ENCODE results near the gene WFDC12. TPM values are rescaled to one million over a fixed set of nuclear protein-coding genes. Genes with fewer than 3 reads are reported as not detected.

Gene WFDC12
- total and polyA plus RNA-seq, 2 donors (not counting 1 experiment from before 2014, with no cell fraction given): not detected

DNA sequence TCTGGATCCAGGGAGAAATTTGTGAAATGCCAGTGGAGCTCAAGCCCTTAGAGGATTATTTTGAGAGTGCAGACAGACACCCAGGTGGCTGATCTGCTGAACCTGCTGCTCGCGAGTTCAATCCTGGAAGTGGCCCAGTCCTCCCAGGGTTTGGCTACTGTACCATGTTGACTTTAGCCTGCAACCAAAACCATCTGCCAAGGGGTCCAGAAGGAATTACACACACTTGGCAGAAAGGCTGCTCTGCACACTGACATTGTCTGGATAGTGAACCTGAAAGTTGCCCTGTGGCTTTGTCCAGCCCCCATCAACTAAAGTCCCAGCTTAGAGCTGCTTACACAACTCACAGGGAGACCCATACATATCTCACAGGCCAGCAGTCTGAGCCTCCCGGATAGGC lies 28.9 kb upstream of the WFDC12 start:
- CTCF ChIA-PET: no interaction called here
- Mint-ChIP-seq H3K9me3 (ENCODE audit: insufficient read depth) (peaks cover 8% of the 10 kb centered on the region), H3K4me3 (no peak overlapping the region), H3K4me1 (peaks cover 15% of the 10 kb centered on the region), H3K27ac (no peak overlapping the region), H3K27me3 (peaks cover 22% of the 10 kb centered on the region)
- Histone ChIP-seq H3K9me3 (ENCODE audit: control extremely low read depth in 1 of 3, control insufficient read depth in 2 of 3, insufficient read depth in 1 of 3, low read length in 2 of 3) (peaks cover 0 to 10% (median 2%) of the 10 kb centered on the region in 3 donors), H3K4me2 (replicated peaks; ENCODE audit: low read depth, low read length, poor library complexity, severe bottlenecking) (no peak overlapping the region), H3K79me2 (ENCODE audit: control insufficient read depth, insufficient read depth, low read length) (no peaks in the 10 kb centered on the region), H2AFZ (ENCODE audit: insufficient read depth, low read depth, low read length, poor library complexity, severe bottlenecking) (no peak overlapping the region), H3K4me1 (ENCODE audit: control insufficient read depth in 2 of 2, insufficient read depth in 2 of 2, low read length in 2 of 2) (peaks cover 0 to 11% of the 10 kb centered on the region in 2 donors), H3K27me3 (replicated peaks in 1 of 4; ENCODE audit: control extremely low read depth in 1 of 4, control insufficient read depth in 3 of 4, insufficient read depth in 4 of 4, low read length in 3 of 4) (peaks cover 0 to 9% (median 0%) of the 10 kb centered on the region in 4 experiments), H4K20me1 (ENCODE audit: control insufficient read depth, insufficient read depth, low read length, poor library complexity, severe bottlenecking) (no peaks in the 10 kb centered on the region), H3K9ac (ENCODE audit: low read length) (no peak overlapping the region), H3K27ac (ENCODE audit: low read length in 2 of 2) (no peak overlapping the region), H3K4me3 (ENCODE audit: control extremely low read depth in 1 of 5, extremely low read depth in 1 of 5, insufficient read depth in 1 of 5, low read depth in 2 of 5, low read length in 4 of 5) (no peak overlapping the region), H3K36me3 (replicated peaks in 1 of 2; ENCODE audit: control extremely low read depth in 1 of 2, control insufficient read depth in 1 of 2, extremely low read depth in 1 of 2, insufficient read depth in 2 of 2, low read length in 1 of 2) (no peaks in the 10 kb centered on the region)
- no peak for DNase-seq
- intact Hi-C loops (cut with micrococcal nuclease): no loop called here
- WGBS (ENCODE audit: insufficient coverage): 89% methylated on average over 3 of the region's 3 CpGs
- POLR2A ChIA-PET: no interaction called here
- no peak for ATAC-seq (ENCODE audit: low read depth)
- TF ChIP-seq, protein P1, sequence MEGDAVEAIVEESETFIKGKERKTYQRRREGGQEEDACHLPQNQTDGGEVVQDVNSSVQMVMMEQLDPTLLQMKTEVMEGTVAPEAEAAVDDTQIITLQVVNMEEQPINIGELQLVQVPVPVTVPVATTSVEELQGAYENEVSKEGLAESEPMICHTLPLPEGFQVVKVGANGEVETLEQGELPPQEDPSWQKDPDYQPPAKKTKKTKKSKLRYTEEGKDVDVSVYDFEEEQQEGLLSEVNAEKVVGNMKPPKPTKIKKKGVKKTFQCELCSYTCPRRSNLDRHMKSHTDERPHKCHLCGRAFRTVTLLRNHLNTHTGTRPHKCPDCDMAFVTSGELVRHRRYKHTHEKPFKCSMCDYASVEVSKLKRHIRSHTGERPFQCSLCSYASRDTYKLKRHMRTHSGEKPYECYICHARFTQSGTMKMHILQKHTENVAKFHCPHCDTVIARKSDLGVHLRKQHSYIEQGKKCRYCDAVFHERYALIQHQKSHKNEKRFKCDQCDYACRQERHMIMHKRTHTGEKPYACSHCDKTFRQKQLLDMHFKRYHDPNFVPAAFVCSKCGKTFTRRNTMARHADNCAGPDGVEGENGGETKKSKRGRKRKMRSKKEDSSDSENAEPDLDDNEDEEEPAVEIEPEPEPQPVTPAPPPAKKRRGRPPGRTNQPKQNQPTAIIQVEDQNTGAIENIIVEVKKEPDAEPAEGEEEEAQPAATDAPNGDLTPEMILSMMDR (IDR thresholded peaks at IDR 0.05): no peak

DNA sequence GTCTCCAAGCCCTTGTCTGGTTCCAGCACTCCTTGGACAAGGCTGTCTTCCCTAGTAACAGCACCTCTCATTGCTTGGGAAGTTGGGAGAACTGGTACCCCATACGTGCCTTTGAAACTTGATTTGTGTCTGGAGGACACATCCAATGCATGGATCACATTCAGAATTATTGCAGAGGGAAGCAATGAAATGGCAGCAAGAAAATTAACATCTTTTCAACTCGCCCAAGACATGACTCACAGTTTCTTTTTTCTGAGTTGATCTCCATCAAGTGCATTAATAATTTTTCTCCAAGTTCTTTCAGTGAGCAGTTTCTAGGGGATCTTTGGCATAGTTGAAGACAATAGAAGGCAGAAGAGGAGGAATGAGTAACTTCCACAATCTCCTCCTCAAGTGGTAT lies 28.1 kb upstream of the WFDC12 start:
- no peak for ATAC-seq (ENCODE audit: low read depth)
- CTCF ChIA-PET: no interaction called here

More for the DNA sequence above, 28.1 kb upstream of the WFDC12 start:
- Histone ChIP-seq H3K4me3 (ENCODE audit: control extremely low read depth in 1 of 5, extremely low read depth in 1 of 5, insufficient read depth in 1 of 5, low read depth in 2 of 5, low read length in 4 of 5) (no peak overlapping the region), H3K9me3 (ENCODE audit: control extremely low read depth in 1 of 3, control insufficient read depth in 2 of 3, insufficient read depth in 1 of 3, low read length in 2 of 3) (peaks cover 0 to 8% (median 0%) of the 10 kb centered on the region in 3 donors), H3K4me1 (ENCODE audit: control insufficient read depth in 2 of 2, insufficient read depth in 2 of 2, low read length in 2 of 2) (peaks cover 0 to 11% of the 10 kb centered on the region in 2 donors), H3K4me2 (replicated peaks; ENCODE audit: low read depth, low read length, poor library complexity, severe bottlenecking) (no peak overlapping the region), H3K27ac (ENCODE audit: low read length in 2 of 2) (no peak overlapping the region), H3K9ac (ENCODE audit: low read length) (no peak overlapping the region), H4K20me1 (ENCODE audit: control insufficient read depth, insufficient read depth, low read length, poor library complexity, severe bottlenecking) (no peaks in the 10 kb centered on the region), H3K27me3 (replicated peaks in 1 of 4; ENCODE audit: control extremely low read depth in 1 of 4, control insufficient read depth in 3 of 4, insufficient read depth in 4 of 4, low read length in 3 of 4) (peaks cover 0 to 8% (median 1%) of the 10 kb centered on the region in 4 experiments), H2AFZ (ENCODE audit: insufficient read depth, low read depth, low read length, poor library complexity, severe bottlenecking) (no peak overlapping the region), H3K79me2 (ENCODE audit: control insufficient read depth, insufficient read depth, low read length) (no peaks in the 10 kb centered on the region), H3K36me3 (replicated peaks in 1 of 2; ENCODE audit: control extremely low read depth in 1 of 2, control insufficient read depth in 1 of 2, extremely low read depth in 1 of 2, insufficient read depth in 2 of 2, low read length in 1 of 2) (no peaks in the 10 kb centered on the region)
- peaks cover 26% of the 10 kb centered on the region for H3K27me3 Mint-ChIP-seq
- no peak overlapping the region for H3K4me3 Mint-ChIP-seq
- POLR2A ChIA-PET: no interaction called here
- intact Hi-C loops (cut with micrococcal nuclease): no loop called here
- DNase-seq: no peak
- peaks cover 8% of the 10 kb centered on the region for H3K9me3 Mint-ChIP-seq (ENCODE audit: insufficient read depth)
- TF ChIP-seq EZH2 (IDR thresholded peaks at IDR 0.05; ENCODE audit: borderline replicate concordance, insufficient read depth, low read depth, low read length, poor library complexity, severe bottlenecking): no peak
- TF ChIP-seq, protein P1 (IDR thresholded peaks at IDR 0.05): no peak
- no peak overlapping the region for H3K27ac Mint-ChIP-seq
- 57% methylated on average over 1 of the region's 2 CpGs for WGBS (ENCODE audit: insufficient coverage)
- H3K4me1 Mint-ChIP-seq: peaks cover 15% of the 10 kb centered on the region

Data from B cell (primary cell).